Lung (tissue), 12 donors: ENCODE measurements around the gene ZCCHC10. TPM values are rescaled to one million over a fixed set of nuclear protein-coding genes. Genes with fewer than 3 reads are reported as not detected.

Source experiments
- ATAC-seq: fragments of 200-7000 bp; cut with Tn5 transposase; one replicate; pipeline ENCODE4 v1.9.1; 2020; ENCODE audit warnings: moderate number of reproducible peaks; ENCODE audit not compliant: insufficient read depth, low FRiP score
- DNase-seq, 3 donors: peaks; one replicate each; pipeline ENCODE4 v3.0.0-alpha.2; 2013 to 2017
- H3K27ac ChIP-seq, 2 donors: one replicate each; pipeline ENCODE4 v1.5.1; 2013; ENCODE audit warnings: mild to moderate bottlenecking in 2 of 2, moderate library complexity in 2 of 2, control low read depth in 1 of 2, inconsistent platforms in 1 of 2, low read depth in 1 of 2, low read length in 1 of 2
- H3K27me3 ChIP-seq, 3 donors: one replicate each; pipeline ENCODE4 v1.5.1; 2013; ENCODE audit warnings: low read length in 2 of 3; ENCODE audit not compliant: control insufficient read depth in 3 of 3, insufficient read depth in 3 of 3
- H3K36me3 ChIP-seq, 4 donors: one replicate each; pipeline ENCODE4 v1.5.1; 2013; ENCODE audit warnings: low read length in 4 of 4, mild to moderate bottlenecking in 1 of 4, moderate library complexity in 1 of 4; ENCODE audit not compliant: control insufficient read depth in 4 of 4, insufficient read depth in 4 of 4
- H3K4me1 ChIP-seq, 5 donors: one replicate each; pipeline ENCODE4 v1.5.1; 2013; ENCODE audit warnings: low read length in 5 of 5, mild to moderate bottlenecking in 2 of 5, moderate library complexity in 1 of 5; ENCODE audit not compliant: control insufficient read depth in 5 of 5, insufficient read depth in 5 of 5
- H3K4me3 ChIP-seq: one replicate; pipeline ENCODE4 v1.5.1; 2013; ENCODE audit warnings: mild to moderate bottlenecking, control low read depth, moderate library complexity
- H3K9ac ChIP-seq, 2 donors: one replicate each; pipeline ENCODE4 v1.5.1; 2013; ENCODE audit warnings: low read length in 2 of 2, control low read depth in 1 of 2; ENCODE audit not compliant: insufficient read depth in 1 of 2
- H3K9me3 ChIP-seq, 4 donors: one replicate each; pipeline ENCODE4 v1.5.1; 2013; ENCODE audit warnings: low read length in 3 of 4, mild to moderate bottlenecking in 1 of 4, moderate library complexity in 1 of 4; ENCODE audit not compliant: control insufficient read depth in 4 of 4, insufficient read depth in 3 of 4
- WGBS, 2 donors: extraction: QIAGEN DNeasy Blood & Tissue Kit; methylation state at CpG; one replicate each; pipeline ENCODE4 v1.1.7; 2013; 5-methylcytosine and 5-hydroxymethylcytosine counted together
- polyA plus RNA-seq, 2 donors: library from polyadenylated mRNA; stranded (reverse); fragments of 200-250 nt; gene quantifications; one replicate each; pipeline ENCODE4 v1.2.1, GENCODE V29; 2013
- total RNA-seq, 2 donors: library from RNA; depleted of rRNA in 1 of 2; stranded (reverse); fragments of >200 nt in 1 of 2; gene quantifications; one replicate each; pipeline ENCODE4 v1.2.1, GENCODE V29; 2014 to 2021
- TF ChIP-seq, protein P1 (sequence below): IDR thresholded peaks from 2 replicates; pipeline ENCODE4 v1.5.1; 2012; ENCODE audit warnings: mild to moderate bottlenecking; ENCODE audit errors: control extremely low read depth, extremely low read depth
- donor health status: control.
- donor health status: control.
- donor health status: Bipolar disorder and iron deficiency.
- donor health status: healthy.
- donor health status: DM: yes; HTN: yes; CAD: no.

ZCCHC10 gene
- total and polyA plus RNA-seq, 4 donors, result 15.3 to 31.3 (median 24.8) TPM

DNA sequence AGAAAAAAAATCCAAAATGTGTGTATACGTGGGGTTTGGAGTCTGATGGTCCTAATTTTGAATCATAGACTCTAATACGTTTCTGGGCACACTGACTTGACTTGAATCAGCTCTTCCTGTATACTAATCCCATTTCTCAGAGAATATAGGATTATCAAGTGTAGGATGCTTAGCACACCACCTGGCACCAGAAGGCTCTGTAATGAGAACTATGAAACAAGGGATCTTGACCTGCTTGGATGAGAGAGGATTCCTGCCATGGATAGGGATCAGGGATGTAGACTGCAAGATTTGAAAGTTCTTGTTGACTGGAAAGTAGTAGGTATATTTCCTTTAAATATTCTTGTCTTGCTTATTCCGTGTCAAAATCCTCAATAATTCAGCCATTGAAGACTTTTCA is 33.3 kb upstream of the ZCCHC10 start:
- Histone ChIP-seq H3K36me3 (peaks cover 0 to 1% (median 0%) of the 10 kb centered on the region in 4 donors), H3K9ac (no peak overlapping the region), H3K4me1 (peaks cover 0 to 11% (median under 1%) of the 10 kb centered on the region in 5 donors), H3K27me3 (no peaks in the 10 kb centered on the region), H3K27ac (no peak overlapping the region), H3K4me3 (no peak overlapping the region), H3K9me3 (no peaks in the 10 kb centered on the region)
- 83% methylated on average over 3 of the region's 3 CpGs for WGBS, 2 donors
- no peak for ATAC-seq
- TF ChIP-seq, protein P1, sequence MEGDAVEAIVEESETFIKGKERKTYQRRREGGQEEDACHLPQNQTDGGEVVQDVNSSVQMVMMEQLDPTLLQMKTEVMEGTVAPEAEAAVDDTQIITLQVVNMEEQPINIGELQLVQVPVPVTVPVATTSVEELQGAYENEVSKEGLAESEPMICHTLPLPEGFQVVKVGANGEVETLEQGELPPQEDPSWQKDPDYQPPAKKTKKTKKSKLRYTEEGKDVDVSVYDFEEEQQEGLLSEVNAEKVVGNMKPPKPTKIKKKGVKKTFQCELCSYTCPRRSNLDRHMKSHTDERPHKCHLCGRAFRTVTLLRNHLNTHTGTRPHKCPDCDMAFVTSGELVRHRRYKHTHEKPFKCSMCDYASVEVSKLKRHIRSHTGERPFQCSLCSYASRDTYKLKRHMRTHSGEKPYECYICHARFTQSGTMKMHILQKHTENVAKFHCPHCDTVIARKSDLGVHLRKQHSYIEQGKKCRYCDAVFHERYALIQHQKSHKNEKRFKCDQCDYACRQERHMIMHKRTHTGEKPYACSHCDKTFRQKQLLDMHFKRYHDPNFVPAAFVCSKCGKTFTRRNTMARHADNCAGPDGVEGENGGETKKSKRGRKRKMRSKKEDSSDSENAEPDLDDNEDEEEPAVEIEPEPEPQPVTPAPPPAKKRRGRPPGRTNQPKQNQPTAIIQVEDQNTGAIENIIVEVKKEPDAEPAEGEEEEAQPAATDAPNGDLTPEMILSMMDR, result no peak
- DNase-seq, result no peak

DNA sequence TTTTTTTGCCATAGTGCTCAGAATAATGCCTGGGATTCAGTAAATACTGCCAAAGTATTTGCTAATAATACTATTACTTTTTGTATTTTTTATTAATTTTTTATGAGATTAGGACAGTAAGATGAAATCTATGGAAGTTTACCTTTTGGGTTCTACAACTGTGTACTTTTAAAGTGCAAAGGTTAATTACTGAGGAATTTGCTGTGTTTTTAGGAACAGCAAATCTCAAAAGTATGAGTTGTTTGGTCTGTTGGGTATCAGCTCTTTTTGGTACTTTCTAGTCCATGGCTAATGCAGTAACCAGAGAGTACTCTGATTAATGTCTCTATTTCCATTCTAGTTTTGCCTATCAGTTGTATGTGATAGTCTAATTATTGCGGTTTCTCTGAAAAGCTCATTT is 30.5 kb upstream of the ZCCHC10 start:
- ATAC-seq (no peak), DNase-seq (no peak)
- Histone ChIP-seq H3K4me1 (peaks cover 0 to 12% (median 7%) of the 10 kb centered on the region in 5 donors), H3K9ac (no peak overlapping the region), H3K36me3 (peaks cover 0 to 4% (median 0%) of the 10 kb centered on the region in 4 donors), H3K9me3 (no peaks in the 10 kb centered on the region), H3K4me3 (no peak overlapping the region), H3K27me3 (no peaks in the 10 kb centered on the region), H3K27ac (no peak overlapping the region)
- TF ChIP-seq, protein P1, result no peak
- 49 to 98% methylated on average over 1 of the region's 1 CpG for WGBS, 2 donors

DNA sequence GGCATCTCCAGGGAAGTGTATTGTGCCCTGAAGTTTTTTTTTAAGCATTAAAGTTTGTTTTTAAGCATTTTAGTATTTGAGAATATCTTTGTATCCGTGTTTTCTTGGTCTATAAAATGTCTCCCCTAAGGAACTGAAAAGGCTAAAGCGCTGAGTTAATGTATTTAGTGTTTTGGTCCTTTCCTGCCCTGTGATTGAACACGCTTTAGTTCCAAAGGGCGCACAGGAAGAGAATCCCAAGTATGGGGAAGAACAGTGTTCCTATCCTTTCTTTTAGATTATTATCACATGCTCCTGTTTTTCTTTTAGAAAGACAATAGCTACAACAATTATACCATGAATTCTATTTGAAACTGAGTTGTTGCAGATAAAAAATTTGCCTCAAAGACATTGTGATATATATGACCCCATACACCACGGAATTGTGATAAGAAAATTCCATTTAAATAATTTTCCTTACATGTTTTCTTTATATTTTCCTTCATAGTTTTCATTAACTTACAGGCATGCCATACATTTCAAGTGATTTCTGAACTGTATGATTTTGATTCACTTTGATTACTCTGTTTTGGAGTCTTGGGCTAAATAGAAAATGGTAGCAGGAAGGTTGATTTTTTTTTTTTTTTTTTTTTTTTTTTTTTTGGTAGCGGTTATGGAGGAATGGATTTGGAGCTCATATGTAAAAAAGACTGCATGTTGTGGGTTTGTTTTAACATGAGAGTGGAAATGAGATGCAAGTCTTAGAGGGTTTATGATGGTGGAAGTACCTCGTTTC is 28.5 kb upstream of the ZCCHC10 start:
- Histone ChIP-seq H3K27ac (no peak overlapping the region), H3K4me3 (no peak overlapping the region), H3K27me3 (no peaks in the 10 kb centered on the region), H3K4me1 (peaks cover 7 to 20% (median 12%) of the 10 kb centered on the region in 5 donors), H3K9me3 (no peaks in the 10 kb centered on the region), H3K36me3 (peaks cover 0 to 10% (median 0%) of the 10 kb centered on the region in 4 donors), H3K9ac (no peak overlapping the region)
- ATAC-seq, result no peak
- 95% methylated on average over 7 of the region's 7 CpGs for WGBS, 2 donors
- DNase-seq, result no peak
- TF ChIP-seq, protein P1, result no peak
